Stimulated activated CD4-positive, alpha-beta T cell treated with anti-CD3 and anti-CD28 coated beads, Interleukin-2, amount 100 ng/mL, for 24 hours (primary cell): Measurements from ENCODE around the gene PDE2A.

Experiments
- DNase-seq, 2 donors: peaks; one replicate each; pipeline ENCODE4 v3.0.0-alpha.2; 2020

Gene PDE2A

GRCh38 chr11:72534371-72535193, 139.6 kb downstream of the PDE2A start:
- DNase-seq: no peak

DNA sequence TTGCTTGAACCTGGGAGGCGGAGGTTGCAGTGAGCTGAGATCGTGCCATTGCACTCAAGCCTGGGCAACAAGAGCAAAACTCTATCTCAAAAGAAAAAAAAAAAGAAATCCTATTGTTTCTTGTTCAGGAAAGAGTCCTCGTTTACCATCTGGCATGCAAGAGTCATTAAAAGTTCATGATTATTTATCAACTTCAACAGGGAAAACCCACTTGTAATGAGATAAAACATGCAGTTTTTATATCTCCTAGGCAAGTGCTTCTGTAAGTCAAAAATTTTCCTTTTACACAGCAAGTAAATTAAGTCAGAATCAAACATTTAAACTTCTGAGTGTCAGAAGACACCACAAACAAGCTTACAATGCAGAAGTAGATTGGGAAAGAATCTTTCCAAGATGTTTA, 145.2 kb downstream of the PDE2A start:
- no peak for DNase-seq

DNA sequence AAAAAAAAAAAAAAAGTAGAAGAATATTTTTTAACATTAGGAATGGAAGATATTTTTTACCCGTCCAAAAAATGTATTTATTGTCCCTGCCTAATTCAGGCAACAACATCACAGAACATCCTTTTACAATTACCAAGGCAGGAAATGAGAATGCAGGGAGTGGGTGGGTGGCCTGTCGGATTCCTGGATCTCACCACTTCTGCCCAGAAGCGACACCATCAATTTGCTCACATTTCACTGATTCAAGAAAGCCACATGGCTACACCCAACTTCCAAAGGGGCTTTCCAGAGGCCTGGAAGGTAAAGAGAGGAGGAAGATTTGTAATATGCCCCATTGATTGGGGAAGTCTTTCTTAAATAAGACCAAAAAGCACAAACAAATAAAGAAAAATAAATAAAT, 146.1 kb downstream of the PDE2A start:
- no peak for DNase-seq
